ENCODE data around the gene EPHX1. TPM values are rescaled to one million over a fixed set of nuclear protein-coding genes. Genes with fewer than 3 reads are reported as not detected.
"Not testable (repeated sequence)": the region's sequence is repeated elsewhere in the genome, so short reads cannot be mapped to it uniquely, and the experiment has no call there.

Gene EPHX1
- 10 to 100 TPM in 11 of 12 donors, not detected in 1; 18.5 to 47.9 (median 32.4) TPM for polyA plus RNA-seq (ENCODE audit: insufficient read length in 12 of 12)
- long read RNA-seq, donor 1, transcript EPHX1-203 (4 exons, 567 nt), result minor isoform, 5 of 155 reads
- long read RNA-seq, donor 1, transcript EPHX1-201 (9 exons, 1,660 nt), result major isoform, 10 of 155 reads
- long read RNA-seq, donor 1, partial matches to known transcripts, result 139 of 155 reads
- long read RNA-seq, donor 1, other reads (novel, unspliced or antisense), result 0 of 155 reads
- long read RNA-seq, donor 2, transcript EPHX1-201 (9 exons, 1,660 nt), result major isoform, 9 of 13 reads
- long read RNA-seq, donor 2, partial matches to known transcripts, result 0 of 13 reads
- long read RNA-seq, donor 2, other reads (novel, unspliced or antisense), result 0 of 13 reads
- long read RNA-seq, donor 3, transcript EPHX1-201 (9 exons, 1,660 nt), result major isoform, 7 of 14 reads
- long read RNA-seq, donor 3, partial matches to known transcripts, result 6 of 14 reads
- long read RNA-seq, donor 3, other reads (novel, unspliced or antisense), result 0 of 14 reads
- long read RNA-seq, donor 4, transcript EPHX1-201 (9 exons, 1,660 nt), result major isoform, 8 of 10 reads
- long read RNA-seq, donor 4, partial matches to known transcripts, result 0 of 10 reads
- long read RNA-seq, donor 4, other reads (novel, unspliced or antisense), result 0 of 10 reads
- long read RNA-seq, donor 5, transcript EPHX1-201 (9 exons, 1,660 nt), result major isoform, 10 of 15 reads
- long read RNA-seq, donor 5, partial matches to known transcripts, result 0 of 15 reads
- long read RNA-seq, donor 5, other reads (novel, unspliced or antisense), result 0 of 15 reads
- long read RNA-seq, donor 6, transcript EPHX1-201 (9 exons, 1,660 nt), result major isoform, 5 of 7 reads
- long read RNA-seq, donor 6, partial matches to known transcripts, result 0 of 7 reads
- long read RNA-seq, donor 6, other reads (novel, unspliced or antisense), result 0 of 7 reads
- long read RNA-seq, donor 7, partial matches to known transcripts, result 0 of 5 reads
- long read RNA-seq, donor 7, other reads (novel, unspliced or antisense), result 0 of 5 reads
- long read RNA-seq, donor 8, transcript EPHX1-201 (9 exons, 1,660 nt), result major isoform, 13 of 15 reads
- long read RNA-seq, donor 8, partial matches to known transcripts, result 0 of 15 reads
- long read RNA-seq, donor 8, other reads (novel, unspliced or antisense), result 0 of 15 reads
- long read RNA-seq, donor 9, transcript EPHX1-203 (4 exons, 567 nt), result major isoform, 8 of 28 reads
- long read RNA-seq, donor 9, transcript EPHX1-201 (9 exons, 1,660 nt), result minor isoform, 7 of 28 reads
- long read RNA-seq, donor 9, partial matches to known transcripts, result 13 of 28 reads
- long read RNA-seq, donor 9, other reads (novel, unspliced or antisense), result 0 of 28 reads
- long read RNA-seq, donor 10, transcript EPHX1-201 (9 exons, 1,660 nt), result major isoform, 9 of 12 reads
- long read RNA-seq, donor 10, partial matches to known transcripts, result 0 of 12 reads
- long read RNA-seq, donor 10, other reads (novel, unspliced or antisense), result 0 of 12 reads
- long read RNA-seq, donor 11, transcript EPHX1-201 (9 exons, 1,660 nt), result major isoform, 11 of 29 reads
- long read RNA-seq, donor 11, partial matches to known transcripts, result 16 of 29 reads
- long read RNA-seq, donor 11, other reads (novel, unspliced or antisense), result 0 of 29 reads

DNA sequence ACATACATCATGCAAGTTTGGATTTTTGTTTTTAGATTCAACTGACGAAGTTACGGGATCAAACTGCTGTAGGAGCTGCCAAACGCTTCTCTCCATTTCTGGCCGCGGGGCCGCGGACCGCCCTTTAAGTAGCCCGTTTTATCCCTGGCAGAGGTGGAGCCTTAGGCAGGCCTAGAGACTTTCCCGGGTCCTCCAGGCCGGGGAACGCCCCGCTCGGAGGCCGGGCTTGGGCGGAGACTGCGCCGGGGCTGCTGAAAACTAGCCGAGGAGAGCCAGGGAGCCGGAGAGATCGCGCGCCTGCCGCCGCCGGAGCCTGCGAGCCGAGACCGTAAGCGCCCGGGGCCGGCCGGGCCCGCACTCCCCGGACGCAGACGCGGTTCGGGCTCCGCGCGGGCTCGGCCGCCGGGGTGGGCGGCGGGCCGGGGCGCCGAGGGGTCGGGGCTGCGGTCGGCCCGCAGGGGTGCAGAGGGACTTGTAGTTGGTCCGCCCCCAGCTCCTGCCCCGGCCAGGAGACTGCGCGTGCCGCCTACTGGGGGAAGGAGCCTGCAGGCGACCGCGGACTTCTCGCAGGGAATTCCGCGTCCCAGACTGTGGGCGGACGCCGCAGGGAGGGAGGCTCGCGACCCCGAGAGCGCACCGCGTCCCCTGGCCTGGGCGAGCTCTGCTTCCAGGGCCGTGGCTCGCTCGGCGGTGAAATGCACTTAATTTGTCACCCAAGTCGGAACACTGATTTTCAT, at the start of gene EPHX1:
EPHX1 (plus strand) TSS at position 283 of the 737 bp plus-strand sequence. CDS start 18,606 bp downstream, outside the sequence.
- peak; percentile 90 for DNase-seq

DNA sequence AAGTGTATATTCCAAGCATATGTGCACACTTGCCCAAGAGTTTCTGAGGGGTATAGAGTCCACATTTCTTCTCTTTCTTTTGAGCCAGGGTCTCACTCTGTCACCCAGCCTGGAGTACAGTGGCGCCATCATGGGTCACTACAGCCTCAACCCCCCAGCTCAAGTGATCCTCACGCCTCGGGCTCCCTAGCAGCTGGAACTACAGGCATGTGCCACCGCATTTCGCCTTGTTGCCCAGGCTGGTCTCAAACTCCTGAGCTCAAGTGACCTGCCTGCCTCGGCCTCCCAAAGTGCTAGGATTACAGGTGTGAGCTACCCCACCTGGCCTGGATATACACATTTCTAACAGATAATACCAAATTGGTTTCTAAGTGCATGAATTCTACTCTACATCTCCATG, 49.4 kb upstream of the EPHX1 start:
- no peak for DNase-seq

DNA sequence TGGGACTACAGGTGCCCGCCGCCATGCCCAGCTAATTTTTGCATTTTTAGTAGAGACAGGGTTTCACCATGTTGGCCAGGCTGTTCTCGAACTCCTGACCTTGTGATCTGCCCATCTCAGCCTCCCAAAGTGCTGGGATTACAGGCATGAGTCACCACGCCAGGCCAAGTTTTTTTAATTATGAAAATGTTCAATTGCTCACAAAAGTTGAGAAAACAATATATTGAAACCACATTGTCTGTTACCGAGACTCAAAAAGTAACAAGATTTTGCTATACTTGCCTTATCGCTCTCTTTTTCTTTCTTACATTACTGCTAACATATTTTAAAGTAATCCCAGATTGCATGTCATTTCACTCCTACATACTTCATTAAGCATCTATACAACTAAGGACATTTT, 48.5 kb upstream of the EPHX1 start:
- not testable (repeated sequence) for DNase-seq

DNA sequence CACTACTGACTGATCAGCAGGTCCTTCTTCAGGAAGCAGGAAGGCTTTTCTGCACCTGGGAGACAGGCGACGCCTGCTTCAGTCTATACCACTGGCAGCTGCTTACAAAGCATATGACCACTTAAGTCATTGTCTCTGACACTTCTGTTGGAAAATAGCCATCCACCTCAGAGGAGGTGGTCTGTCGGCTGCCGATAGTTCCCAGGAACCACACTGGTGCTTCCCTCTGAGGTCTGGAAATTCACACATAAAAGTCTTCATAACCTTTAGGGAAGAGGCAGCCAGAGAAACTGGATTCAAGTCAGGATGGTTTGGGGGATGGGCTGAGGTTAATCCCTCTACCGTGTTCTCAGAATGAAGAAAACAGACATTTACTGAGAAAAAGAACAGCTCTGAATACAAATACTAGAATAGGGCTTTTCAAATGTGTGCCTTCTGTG, 47.9 kb upstream of the EPHX1 start:
- DNase-seq, result peak; percentile 69

DNA sequence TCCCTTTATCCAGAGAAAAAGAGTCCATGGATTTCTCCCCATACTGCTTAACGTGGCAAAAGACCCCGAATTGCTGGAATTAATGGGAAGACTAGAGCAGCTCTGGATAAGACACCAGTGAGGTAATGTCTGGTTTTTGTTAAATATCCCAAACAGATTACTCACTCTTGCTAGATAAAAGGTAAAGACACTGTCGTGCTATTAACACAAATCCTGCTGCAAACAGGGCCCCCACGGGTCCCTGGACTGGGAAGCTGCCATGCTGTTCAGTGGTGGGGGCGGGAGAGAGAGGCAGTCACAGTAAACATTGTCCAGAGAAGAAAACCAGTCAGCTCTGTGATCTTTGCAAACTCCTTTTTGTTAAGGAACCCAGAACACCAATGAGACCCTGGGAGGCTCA, 47.5 kb upstream of the EPHX1 start:
- peak; percentile 62 for DNase-seq

DNA sequence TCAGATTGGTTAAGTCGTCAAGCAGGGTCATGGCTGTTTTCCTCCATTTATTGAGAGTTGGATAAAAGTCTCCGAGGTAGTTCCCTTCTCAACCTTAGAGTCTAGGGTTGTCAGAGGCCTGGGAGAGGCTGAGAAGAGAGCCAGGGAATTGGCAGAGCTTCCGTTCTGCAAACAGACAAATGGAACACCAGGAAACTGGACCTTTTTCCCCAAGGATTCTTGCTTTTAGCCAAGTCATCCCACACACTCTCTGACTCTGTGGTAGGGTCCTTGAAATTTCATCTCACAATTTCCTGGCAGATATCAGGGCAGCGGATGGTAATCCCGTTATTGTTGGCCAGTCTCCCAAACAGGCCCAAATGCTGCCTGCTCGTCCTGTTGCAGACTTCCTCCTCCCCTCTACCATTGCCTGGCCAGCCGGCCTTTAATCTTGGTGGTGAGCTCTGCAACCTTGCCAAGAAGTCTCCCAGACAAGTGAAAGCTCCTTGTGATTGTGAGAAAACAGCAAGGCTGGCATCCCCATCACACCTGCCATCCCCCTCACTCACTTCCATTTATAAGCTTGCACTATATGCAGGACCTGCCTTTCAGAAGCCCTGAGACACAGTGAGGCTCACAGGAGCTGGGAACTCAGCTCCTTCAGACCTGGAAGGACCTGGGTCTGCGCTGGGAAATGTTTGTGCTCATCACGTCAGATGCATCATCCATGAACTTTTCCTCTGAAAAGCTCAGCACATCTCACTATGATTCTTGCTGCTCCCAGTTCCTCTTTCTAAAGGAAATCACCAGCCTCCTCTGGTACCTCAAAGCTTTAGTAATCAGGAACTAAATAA, 46.0 kb upstream of the EPHX1 start:
- no peak for DNase-seq

DNA sequence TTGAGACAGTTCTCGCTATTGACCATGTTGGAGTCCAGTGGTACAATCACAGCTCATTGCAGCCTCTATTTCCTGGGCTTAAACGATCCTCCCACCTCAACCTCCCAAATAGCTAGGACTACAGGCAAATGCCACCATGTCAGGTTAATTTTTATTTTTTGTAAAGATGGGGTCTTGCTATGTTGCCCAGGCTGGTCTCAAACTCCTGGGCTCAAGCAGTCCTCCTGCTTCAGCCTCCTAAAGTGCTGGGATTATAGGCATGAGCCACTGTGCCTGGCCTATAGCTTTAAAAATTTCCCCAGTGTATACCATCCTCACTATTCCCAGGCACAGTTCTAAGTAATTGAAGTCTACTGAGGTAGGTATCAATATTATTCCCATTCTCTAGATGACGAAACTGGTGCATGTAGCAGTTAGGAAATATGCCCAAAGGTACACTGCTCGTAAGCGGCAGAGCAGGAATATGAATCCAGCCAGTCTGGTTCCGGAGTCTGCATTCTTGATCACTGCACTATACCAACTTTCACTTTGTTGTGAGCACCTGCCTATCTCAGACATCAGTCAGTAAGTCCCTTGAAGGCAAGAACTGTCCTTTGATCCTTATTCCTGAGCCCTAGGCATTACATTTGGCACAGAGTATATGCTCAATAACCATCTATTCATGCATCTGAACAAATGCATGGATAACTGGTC, 43.8 kb upstream of the EPHX1 start:
- DNase-seq, result no peak

DNA sequence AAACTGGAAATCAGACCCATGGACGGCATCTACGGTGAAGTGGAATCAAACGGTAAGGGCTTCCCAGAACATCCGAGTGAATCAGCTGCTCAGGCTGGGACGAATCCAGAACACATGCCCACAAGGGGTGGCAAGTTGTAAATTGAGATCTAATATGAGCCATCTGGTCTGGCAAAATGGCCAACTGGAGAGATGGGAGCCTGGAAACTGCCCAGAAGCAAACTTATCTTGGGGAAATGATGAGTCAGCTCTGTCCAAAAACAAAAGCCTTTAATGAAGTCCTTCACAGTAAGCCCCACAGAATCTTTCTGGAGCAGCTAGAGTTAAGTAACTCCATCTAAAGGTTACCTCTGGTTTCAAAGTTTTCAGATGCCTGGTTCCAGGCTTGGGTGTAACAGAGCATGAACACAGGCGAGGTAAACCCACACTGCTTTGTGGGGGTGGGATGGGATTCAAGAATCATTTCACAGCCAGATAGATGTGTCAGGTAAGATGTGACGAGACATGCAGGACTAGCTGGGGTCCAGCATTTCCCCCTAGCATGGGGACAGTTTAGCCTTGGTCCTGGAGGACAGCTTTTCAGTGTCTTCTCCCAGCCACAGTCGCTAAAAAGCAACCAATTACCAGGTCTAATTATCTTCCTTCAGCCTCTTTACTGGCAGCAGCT, 42.8 kb upstream of the EPHX1 start:
- peak; percentile 69 for DNase-seq

DNA sequence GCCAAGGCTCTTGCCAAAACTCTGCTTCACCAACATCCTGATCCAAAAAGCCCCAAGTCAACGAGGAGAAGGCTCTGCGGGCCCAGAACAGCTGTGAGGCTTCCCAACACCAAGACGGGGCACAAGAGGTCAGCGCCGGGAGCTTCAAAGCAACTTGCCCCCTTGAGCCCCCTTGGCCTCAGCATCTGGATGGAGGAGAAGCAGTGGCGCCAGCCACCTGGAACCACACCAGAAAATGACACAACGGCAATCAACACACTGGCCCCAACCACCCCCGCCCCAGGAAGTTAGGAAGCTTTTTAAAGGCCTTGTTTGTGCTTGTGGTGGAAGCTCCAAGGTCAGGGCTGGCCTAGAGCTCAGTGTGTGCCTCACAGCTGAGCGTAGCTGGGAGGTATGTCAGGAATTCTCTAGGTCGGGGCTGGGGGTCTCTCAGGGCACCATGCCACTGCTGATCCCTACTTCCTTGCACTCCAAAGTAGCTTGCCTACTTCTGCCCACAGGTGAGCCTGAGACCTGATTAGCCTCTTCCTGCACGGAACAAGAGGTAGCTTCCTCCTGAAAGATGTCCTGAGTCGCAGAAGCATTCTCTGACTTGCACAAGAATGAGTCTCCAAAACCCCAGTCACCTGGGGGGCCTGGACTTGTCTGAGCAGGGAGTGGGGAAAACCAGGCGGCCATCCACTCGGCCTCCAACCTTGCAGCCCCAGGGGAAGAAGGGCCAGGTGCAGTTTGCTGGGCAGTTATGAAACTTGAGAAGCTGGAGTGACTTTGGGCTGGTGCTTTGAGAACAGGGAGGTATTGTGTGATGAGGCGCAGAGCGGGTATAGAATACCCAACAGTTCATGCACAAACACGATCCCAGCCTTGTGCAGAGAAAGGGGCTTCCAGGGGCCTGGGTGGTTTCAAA, 42.0 kb upstream of the EPHX1 start:
- peak; percentile 71 for DNase-seq

DNA sequence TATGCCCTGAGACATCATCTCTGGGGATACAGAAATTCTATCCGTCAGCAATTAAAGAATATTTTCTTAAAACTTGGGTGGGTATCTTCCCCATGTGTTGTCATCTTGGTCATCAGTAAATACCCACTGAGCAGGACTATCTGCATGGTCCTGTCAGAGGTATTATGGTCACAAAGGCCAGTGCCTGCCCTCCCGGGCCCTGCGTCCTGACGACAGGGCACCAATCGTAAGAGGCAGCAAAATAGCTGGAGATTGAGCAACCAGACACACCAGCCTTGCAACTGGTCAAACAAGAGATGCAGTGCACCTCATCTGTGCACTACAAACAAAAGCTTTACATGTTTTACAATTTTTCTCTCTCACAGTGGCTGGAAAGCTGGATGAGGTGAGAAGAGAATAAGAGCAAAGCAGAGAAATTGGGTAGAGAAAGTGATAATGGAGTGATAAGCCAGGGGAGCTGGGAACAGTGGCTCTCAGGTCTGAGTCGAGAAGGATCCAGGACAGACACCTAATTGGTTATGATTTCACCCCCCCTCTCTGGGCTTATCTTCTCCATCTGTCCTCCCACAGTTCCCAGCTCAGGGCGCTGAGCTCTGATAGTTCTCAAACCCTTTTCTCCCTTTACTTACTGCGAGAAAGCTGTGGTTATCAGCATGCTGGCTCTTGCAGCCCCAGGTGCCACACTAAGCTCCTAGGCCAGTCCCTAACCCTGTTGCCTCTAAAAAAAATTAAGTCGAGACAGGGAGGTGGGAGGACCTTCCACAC, 41.1 kb upstream of the EPHX1 start:
- DNase-seq, result no peak

DNA sequence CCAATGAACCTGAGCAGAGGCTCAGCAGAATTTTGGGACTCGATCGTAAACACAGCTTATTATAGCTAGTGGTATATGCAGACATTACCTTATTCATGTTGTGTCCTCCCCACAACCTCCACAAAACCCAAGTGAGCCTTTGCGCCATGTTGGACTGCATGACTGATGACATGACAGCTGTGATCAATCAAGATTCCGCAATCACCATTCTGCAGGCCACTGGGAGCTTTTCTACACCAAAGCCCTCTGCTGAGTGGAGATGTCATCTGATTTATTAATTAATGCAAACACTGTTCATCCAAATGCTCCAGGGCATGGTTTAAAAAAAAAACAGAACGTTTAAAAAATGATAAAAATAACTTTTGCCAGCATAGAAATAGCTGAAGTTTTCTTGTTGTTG, 40.2 kb upstream of the EPHX1 start:
- DNase-seq, result no peak

DNA sequence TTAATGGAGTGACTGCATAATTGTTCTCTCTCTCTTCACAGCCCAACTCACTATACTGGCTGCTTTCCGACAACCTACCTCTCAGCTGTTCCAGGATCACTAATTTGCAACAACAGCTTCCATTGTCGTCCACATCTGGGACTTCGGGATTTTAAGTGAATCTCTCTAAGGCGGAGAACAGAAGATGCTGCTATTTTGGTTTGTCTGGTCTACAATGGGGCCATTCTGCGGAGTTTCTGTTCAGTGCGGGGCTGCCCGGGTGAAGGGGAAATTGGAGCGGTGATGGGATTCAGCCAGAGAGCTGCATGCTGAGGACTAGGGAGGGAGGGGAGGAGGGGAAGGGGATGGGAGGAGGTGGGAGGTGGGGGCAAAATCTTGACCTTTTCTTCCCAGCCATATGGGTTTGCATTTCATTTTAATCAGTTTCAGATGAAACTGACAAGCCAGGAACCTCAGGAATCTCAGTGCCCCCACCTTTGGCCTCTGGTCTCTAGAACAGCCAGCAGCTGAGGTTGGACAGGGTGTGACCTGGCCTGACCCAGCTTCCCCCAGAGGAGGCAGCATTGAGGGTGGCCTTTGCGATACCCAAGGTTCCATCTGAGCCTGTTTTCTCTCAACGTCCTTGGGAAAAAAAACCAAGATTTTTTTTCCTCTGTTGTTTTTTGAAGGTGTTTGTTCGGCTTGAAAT, 39.2 kb upstream of the EPHX1 start:
- DNase-seq, result no peak

DNA sequence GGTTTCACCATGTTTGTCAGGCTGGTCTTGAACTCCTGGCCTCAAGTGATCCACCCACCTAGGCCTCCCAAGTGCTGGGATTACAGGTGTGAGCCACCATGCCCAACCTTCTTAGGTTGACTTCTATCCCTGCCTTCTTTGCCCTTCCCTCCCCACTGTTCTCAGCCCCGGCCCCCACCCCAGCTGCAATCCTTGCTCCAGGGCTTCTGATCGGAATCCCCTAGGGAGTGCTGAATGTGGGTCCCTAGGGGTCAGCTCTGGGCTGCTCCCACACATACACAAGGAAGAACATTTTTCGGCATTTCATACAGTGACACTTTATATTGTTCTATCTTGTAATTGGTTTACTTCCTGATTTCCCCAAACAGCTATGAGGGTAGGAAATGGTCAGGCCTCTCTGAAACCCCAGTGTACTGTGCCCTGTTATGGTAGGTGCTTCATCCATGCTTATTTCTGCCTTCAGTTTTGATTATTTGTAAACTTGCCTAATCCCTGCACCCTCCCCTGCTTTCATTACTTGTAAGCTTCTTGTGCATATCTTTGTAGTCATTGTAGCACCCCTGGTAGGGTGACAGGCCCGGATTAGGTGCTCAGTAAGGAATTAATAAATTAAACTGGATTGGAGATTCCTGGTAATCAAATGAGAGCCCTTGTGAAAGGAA, 38.1 kb upstream of the EPHX1 start:
- DNase-seq, result no peak

DNA sequence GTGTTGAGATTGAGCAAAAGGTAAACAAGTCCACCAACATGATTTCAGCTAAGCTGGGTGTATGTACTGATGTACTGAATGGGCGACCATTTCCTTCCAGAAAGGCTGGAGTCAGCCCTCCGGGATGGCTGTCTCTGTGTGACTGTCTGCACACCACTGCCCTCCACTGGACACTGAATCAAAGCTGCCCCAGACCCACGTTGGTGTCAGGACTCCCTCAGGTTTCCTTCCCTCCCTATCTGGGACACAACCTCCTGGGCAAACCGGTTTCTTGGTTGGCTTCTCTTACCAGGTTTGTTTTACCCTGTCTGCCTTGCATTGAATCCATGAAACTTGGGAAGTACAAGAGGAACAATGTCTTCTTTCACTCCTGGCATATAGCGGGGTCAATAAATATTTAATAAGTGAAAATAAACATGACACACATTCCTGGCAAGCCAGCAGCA, 37.6 kb upstream of the EPHX1 start:
- peak; percentile 85 for DNase-seq

DNA sequence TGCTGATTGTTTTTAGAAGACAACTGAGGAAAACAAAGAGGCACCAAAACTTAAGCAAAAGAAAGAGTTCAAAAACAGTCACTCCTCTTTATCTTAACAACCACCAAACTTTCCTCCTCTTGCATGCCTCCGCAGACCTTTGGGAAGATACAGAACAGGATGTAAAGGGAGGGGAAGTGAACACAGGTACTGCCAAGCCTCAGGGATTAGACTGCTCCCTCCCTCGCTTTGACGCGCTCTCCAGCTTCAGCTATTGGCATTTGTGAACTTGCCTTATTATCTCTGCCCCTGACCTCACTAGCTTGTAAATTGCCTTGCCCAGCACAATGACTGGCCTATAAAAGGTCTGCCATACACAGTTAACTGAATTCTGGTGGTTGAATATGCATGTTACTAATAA, 37.1 kb upstream of the EPHX1 start:
- no peak for DNase-seq

All from muscle of arm (tissue), 14 donors.